HCT116 (cell line): ENCODE results near the gene CDKN2B-AS1. TPM values are rescaled to one million over a fixed set of nuclear protein-coding genes. Genes with fewer than 3 reads are reported as not detected.

Experiments
- ATAC-seq: fragments of 200-7000 bp; cut with Tn5 transposase; 2 replicates; pipeline ENCODE4 v1.9.1; 2020; ENCODE audit warnings: mild to moderate bottlenecking, moderate library complexity
- BruUV-seq: library from RNA; stranded (reverse); fragments of 400-500 nt; replicated peaks from 2 replicates; lab custom pipeline; 2021; lab: Mats Ljungman, UMichigan
- CTCF ChIA-PET: fragments of 300-600 bp; sonication (Branson Sonifier 250); formaldehyde crosslinking; loops from one replicate; lab custom pipeline; 2021; ENCODE audit warnings: antibody characterized with exemption; lab: Charles Lee
- POLR2A ChIA-PET: fragments of 300-600, 350-600 bp; sonication (Branson Sonifier 250); formaldehyde crosslinking; loops from one replicate; lab custom pipeline; 2021; ENCODE audit warnings: antibody characterized with exemption; lab: Charles Lee
- RAD21 ChIA-PET, 2 experiments: fragments of 300-600 bp; sonication (Branson Sonifier 250); formaldehyde crosslinking; loops; one replicate each; lab custom pipeline; 2023; ENCODE audit warnings: low total read pairs in 2 of 2; ENCODE audit not compliant: uncharacterized antibody in 2 of 2, unreplicated experiment in 2 of 2, low non-redundant PET in 1 of 2; lab: Charles Lee
- DNase-seq: peaks from one replicate; pipeline ENCODE4 v3.0.0-alpha.2; 2010; ENCODE audit warnings: low read depth, low spot score
- H2AFZ ChIP-seq: fragments of 200-600 bp; shearing (Covaris generic), sonication (generic); 2 replicates; pipeline ENCODE4 v1.6.1; 2017; ENCODE audit warnings: low read depth, mixed run types, mixed read lengths, antibody characterized with exemption, low read length; ENCODE audit not compliant: poor library complexity, severe bottlenecking
- H3K27ac ChIP-seq: 2 replicates; pipeline ENCODE4 v1.5.1; 2012; ENCODE audit warnings: low read depth, low read length
- H3K27me3 ChIP-seq: fragments of 200-600 bp; sonication (generic); 2 replicates; pipeline ENCODE4 v1.6.1; 2016; ENCODE audit warnings: mixed run types, low read length, mixed read lengths; ENCODE audit not compliant: insufficient read depth
- H3K36me3 ChIP-seq, 2 experiments: fragments of 200-500 bp in 1 of 2; fragments of 200-600 bp in 1 of 2; sonication (Bioruptor generic) in 1 of 2; sonication (generic) in 1 of 2; 2 replicates each; pipeline versions ENCODE4 v1.5.1 to v1.6.1; 2014 to 2016; ENCODE audit warnings: low read length in 2 of 2, inconsistent platforms in 1 of 2, mixed read lengths in 1 of 2, mixed run types in 1 of 2; ENCODE audit not compliant: insufficient read depth in 2 of 2, control insufficient read depth in 1 of 2
- H3K4me1 ChIP-seq, 2 experiments: fragments of 200-600 bp in 1 of 2; sonication (generic) in 1 of 2; 2 replicates each; pipeline versions ENCODE4 v1.5.1 to v1.6.1; 2012 to 2017; ENCODE audit warnings: low read length in 2 of 2, inconsistent platforms in 1 of 2, mild to moderate bottlenecking in 1 of 2, mixed read lengths in 1 of 2, mixed run types in 1 of 2, moderate library complexity in 1 of 2; ENCODE audit not compliant: insufficient read depth in 2 of 2, control insufficient read depth in 1 of 2
- H3K4me2 ChIP-seq: fragments of 200-600 bp; sonication (generic); 2 replicates; pipeline ENCODE4 v1.6.1; 2017; ENCODE audit warnings: mixed run types, low read length, mixed read lengths
- H3K4me3 ChIP-seq, 2 experiments: fragments of 200-600 bp in 1 of 2; sonication (generic) in 1 of 2; replicated peaks in 1 of 2; 2 replicates each; pipeline ENCODE4 v1.5.1; 2011 to 2016; ENCODE audit warnings: low read length in 2 of 2, control low read depth in 1 of 2, low read depth in 1 of 2, mild to moderate bottlenecking in 1 of 2, mixed read lengths in 1 of 2, mixed run types in 1 of 2
- H3K79me2 ChIP-seq: fragments of 200-600 bp; sonication (generic); 2 replicates; pipeline ENCODE4 v1.6.1; 2017; ENCODE audit warnings: mild to moderate bottlenecking, mixed run types, low read length, moderate library complexity, mixed read lengths; ENCODE audit not compliant: insufficient read depth
- H3K9ac ChIP-seq: fragments of 200-600 bp; sonication (generic); 2 replicates; pipeline ENCODE4 v1.6.1; 2016; ENCODE audit warnings: low read length, mixed read lengths
- H3K9me2 ChIP-seq: fragments of 200-600 bp; sonication (generic), shearing (Covaris generic); 2 replicates; pipeline ENCODE4 v1.6.1; 2017; ENCODE audit warnings: mixed run types, mild to moderate bottlenecking, moderate library complexity; ENCODE audit not compliant: insufficient read depth
- H3K9me3 ChIP-seq, 2 experiments: fragments of 200-500 bp in 1 of 2; fragments of 200-600 bp in 1 of 2; sonication (Bioruptor generic) in 1 of 2; sonication (generic) in 1 of 2; 2 replicates each; pipeline ENCODE4 v1.6.1; 2014 to 2017; ENCODE audit warnings: low read length in 2 of 2, mixed read lengths in 2 of 2, inconsistent platforms in 1 of 2, low read depth in 1 of 2, mild to moderate bottlenecking in 1 of 2, mixed run types in 1 of 2, moderate library complexity in 1 of 2; ENCODE audit not compliant: control insufficient read depth in 1 of 2, insufficient read depth in 1 of 2
- H4K20me1 ChIP-seq: fragments of 200-600 bp; sonication (generic), shearing (Covaris generic); 2 replicates; pipeline ENCODE4 v1.6.1; 2017; ENCODE audit warnings: mixed run types, mild to moderate bottlenecking, moderate library complexity; ENCODE audit not compliant: insufficient read depth
- EGR1 ChIP-seq: IDR thresholded peaks from 2 replicates; pipeline ENCODE4 v1.6.1; 2012; ENCODE audit warnings: low read depth
- ELF1 ChIP-seq: IDR thresholded peaks from 2 replicates; pipeline ENCODE4 v1.6.1; 2012; ENCODE audit warnings: low read depth, borderline replicate concordance
- EZH2 ChIP-seq: fragments of 200-600 bp; sonication (generic); IDR thresholded peaks from 2 replicates; pipeline ENCODE4 v1.6.1; 2017; ENCODE audit warnings: antibody characterized with exemption, mixed run types
- RAD21 ChIP-seq: IDR thresholded peaks from 2 replicates; pipeline ENCODE4 v1.6.1; 2012; ENCODE audit warnings: low read depth, mild to moderate bottlenecking
- SIN3A ChIP-seq: IDR thresholded peaks from 2 replicates; pipeline ENCODE4 v1.6.1; 2012; ENCODE audit warnings: low read depth
- SP1 ChIP-seq: IDR thresholded peaks from 2 replicates; pipeline ENCODE4 v1.6.1; 2012; ENCODE audit warnings: low read depth
- SRF ChIP-seq: IDR thresholded peaks from 2 replicates; pipeline ENCODE4 v1.6.1; 2012; ENCODE audit warnings: low read depth
- ZNF274 ChIP-seq: fragments of 200-500 bp; sonication (Bioruptor generic); IDR thresholded peaks from 2 replicates; pipeline ENCODE4 v1.6.1; 2014; ENCODE audit warnings: mild to moderate bottlenecking, low read depth, low read length, inconsistent platforms
- intact Hi-C: fragments of 100-400 bp; cut with micrococcal nuclease; formaldehyde crosslinking; loops from 2 replicates; pipeline ENCODE4 v1.10.0; 2022
- total RNA-seq: library from RNA; stranded (reverse); gene quantifications from one replicate; pipeline ENCODE4 v1.2.1, GENCODE V29; 2021; ENCODE audit not compliant: unreplicated experiment
- TF ChIP-seq, protein P1 (sequence below): IDR thresholded peaks from 2 replicates; pipeline ENCODE4 v1.6.1; 2012
- TF ChIP-seq, protein P2 (sequence below), 3 experiments: fragments of 200-600 bp in 1 of 3; sonication (generic) in 1 of 3; IDR thresholded peaks in 2 of 3; conservative IDR thresholded peaks in 1 of 3; 2 replicates each; pipeline ENCODE4 v1.5.1; 2012 to 2017; ENCODE audit warnings: low read depth in 2 of 3, low read length in 2 of 3, antibody characterized with exemption in 1 of 3, borderline replicate concordance in 1 of 3, control low read depth in 1 of 3, mild to moderate bottlenecking in 1 of 3, mixed read lengths in 1 of 3, mixed run types in 1 of 3, moderate library complexity in 1 of 3; ENCODE audit not compliant: insufficient read depth in 1 of 3

CDKN2B-AS1 gene
- total RNA-seq, 1 experiment from 2014 or later: 1.7 TPM

DNA sequence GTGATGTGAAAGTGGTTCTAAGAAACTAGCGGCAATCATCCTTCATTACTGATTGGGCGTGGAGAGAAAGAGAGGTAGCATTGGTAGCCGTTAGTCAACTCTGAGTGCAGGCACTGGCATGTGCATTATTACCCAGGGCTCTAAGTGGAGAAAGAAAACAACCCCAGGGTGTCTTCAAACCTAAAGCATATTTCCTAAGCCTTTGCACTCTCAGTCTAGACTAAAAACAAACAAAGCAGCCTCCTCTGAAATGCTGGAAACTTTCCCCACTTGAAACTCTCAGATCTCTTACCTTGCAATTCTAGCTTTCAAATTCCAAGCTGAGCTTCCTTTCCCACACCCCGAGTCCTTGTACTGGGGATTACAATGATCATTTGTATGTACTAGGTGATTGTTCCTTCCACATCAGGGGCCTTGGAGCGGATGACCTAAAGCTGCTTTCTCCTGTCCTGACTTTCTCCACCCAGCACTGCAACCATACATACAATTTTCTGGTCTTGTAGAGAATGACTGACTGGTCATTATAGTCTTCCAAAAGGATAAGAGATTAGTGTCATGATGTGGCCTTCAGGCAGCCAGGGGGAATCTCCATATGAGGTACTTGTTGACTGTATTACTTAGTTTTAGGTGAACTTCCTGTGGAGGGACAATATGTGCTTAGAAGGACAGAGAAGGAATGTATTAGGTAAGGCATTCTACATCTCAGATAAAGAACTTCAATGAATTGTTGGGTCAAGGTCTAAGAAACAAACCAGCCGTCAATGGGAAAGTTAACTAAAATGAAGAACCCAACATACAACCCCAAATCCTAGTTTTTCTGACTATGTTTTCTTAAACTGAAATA is 112.8 kb downstream of the CDKN2B-AS1 start:
- no peaks in the 10 kb centered on the region for H3K9me3 ChIP-seq
- intact Hi-C loops: no loop called here
- no peaks in the 10 kb centered on the region for H3K27me3 ChIP-seq
- no peak for DNase-seq
- H3K27ac ChIP-seq: no peak overlapping the region
- H3K4me3 ChIP-seq: no peak overlapping the region
- BruUV-seq: no TSS peak
- no peak for TF ChIP-seq SP1
- no peak for TF ChIP-seq ZNF274
- no peak for TF ChIP-seq EGR1
- H3K4me2 ChIP-seq: no peak overlapping the region
- ChIA-PET CTCF (no interaction called here), RAD21 (no interaction called here), POLR2A (no interaction called here)
- no peak overlapping the region for H3K9ac ChIP-seq
- H3K4me1 ChIP-seq: peaks cover 18 to 20% of the 10 kb centered on the region in 2 experiments
- no peaks in the 10 kb centered on the region for H3K36me3 ChIP-seq
- H2AFZ ChIP-seq: no peak overlapping the region
- no peaks in the 10 kb centered on the region for H3K9me2 ChIP-seq
- H3K79me2 ChIP-seq: no peaks in the 10 kb centered on the region
- no peaks in the 10 kb centered on the region for H4K20me1 ChIP-seq
- no peak for ATAC-seq

DNA sequence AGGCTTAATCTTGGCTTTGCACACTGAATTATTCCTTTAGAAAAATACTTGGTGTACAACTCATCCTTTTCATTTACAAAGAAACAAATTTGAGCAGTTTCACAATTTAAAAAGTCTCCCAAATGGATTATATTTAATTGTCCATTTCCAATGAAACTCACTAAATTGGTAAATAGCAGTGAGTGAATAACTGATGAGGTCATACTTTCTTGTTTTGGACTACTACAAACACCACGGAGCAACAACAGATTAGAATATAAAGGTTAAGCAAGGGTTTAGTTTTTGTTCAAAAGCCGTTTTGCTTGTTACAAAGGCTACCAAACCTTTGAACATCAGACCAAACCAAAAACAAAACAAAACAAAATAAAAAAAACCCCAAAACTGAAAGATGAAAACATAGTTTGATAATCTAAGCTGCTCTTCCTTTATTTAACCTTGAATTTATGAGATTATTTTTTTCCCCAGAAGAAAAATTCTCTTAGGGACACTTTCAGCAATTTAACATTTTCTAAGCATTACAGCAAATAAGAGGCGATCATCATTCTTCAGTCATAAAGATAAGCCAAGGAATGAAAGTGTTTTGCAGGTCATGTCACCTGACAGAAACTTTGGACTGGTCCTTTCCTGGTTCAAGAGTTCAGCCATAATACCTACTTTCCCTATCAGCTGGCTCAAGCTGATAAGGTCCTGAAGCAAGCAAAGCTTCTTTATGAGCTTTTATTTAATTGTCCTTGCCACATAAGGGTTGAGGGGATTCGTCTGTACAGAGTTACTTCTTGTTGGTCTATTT is 114.2 kb downstream of the CDKN2B-AS1 start:
- Histone ChIP-seq H3K27ac (no peak overlapping the region), H3K9me3 (no peaks in the 10 kb centered on the region), H3K4me3 (no peak overlapping the region), H3K27me3 (no peaks in the 10 kb centered on the region), H3K79me2 (no peaks in the 10 kb centered on the region), H3K36me3 (no peaks in the 10 kb centered on the region), H3K9ac (no peak overlapping the region), H4K20me1 (no peaks in the 10 kb centered on the region), H2AFZ (no peak overlapping the region), H3K4me1 (peaks cover 7% of the 10 kb centered on the region in 2 experiments), H3K4me2 (no peak overlapping the region), H3K9me2 (no peaks in the 10 kb centered on the region)
- ChIA-PET RAD21 (interaction anchor here in 1 of 2 experiments (0.5 kb wide), 1 partner anchor 28 kb away, joined by 3 read pairs; no protein-coding TSS in a partner anchor), POLR2A (no interaction called here), CTCF (interaction anchor here (1.0 to 1.3 kb wide), 2 partner anchors 11 to 114 kb away, joined by 3 to 8 read pairs; partner anchors contain the start of gene CDKN2B-AS1)
- TF ChIP-seq ELF1: no peak
- TF ChIP-seq SP1: no peak
- TF ChIP-seq SRF: no peak
- no peak for TF ChIP-seq EGR1
- TF ChIP-seq, protein P1, sequence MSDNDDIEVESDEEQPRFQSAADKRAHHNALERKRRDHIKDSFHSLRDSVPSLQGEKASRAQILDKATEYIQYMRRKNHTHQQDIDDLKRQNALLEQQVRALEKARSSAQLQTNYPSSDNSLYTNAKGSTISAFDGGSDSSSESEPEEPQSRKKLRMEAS: no peak
- TF ChIP-seq, protein P2, sequence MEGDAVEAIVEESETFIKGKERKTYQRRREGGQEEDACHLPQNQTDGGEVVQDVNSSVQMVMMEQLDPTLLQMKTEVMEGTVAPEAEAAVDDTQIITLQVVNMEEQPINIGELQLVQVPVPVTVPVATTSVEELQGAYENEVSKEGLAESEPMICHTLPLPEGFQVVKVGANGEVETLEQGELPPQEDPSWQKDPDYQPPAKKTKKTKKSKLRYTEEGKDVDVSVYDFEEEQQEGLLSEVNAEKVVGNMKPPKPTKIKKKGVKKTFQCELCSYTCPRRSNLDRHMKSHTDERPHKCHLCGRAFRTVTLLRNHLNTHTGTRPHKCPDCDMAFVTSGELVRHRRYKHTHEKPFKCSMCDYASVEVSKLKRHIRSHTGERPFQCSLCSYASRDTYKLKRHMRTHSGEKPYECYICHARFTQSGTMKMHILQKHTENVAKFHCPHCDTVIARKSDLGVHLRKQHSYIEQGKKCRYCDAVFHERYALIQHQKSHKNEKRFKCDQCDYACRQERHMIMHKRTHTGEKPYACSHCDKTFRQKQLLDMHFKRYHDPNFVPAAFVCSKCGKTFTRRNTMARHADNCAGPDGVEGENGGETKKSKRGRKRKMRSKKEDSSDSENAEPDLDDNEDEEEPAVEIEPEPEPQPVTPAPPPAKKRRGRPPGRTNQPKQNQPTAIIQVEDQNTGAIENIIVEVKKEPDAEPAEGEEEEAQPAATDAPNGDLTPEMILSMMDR (IDR thresholded peaks at IDR 0.05 in 2 of 3, conservative IDR thresholded peaks at IDR 0.05 in 1 of 3; ENCODE audit: borderline replicate concordance in 1 of 3, insufficient read depth in 1 of 3, low read depth in 2 of 3, low read length in 2 of 3): no peak
- no peak for TF ChIP-seq ZNF274
- no peak for TF ChIP-seq EZH2
- TF ChIP-seq SIN3A: no peak
- no peak for TF ChIP-seq RAD21
- BruUV-seq: no TSS peak
- DNase-seq: no peak
- intact Hi-C loops: no loop called here
- no peak for ATAC-seq
